Keratinocyte (primary cell): ENCODE data around the gene COMMD3. TPM values are rescaled to one million over a fixed set of nuclear protein-coding genes. Genes with fewer than 3 reads are reported as not detected.

Experiments used
- DNase-seq: peaks from one replicate; pipeline ENCODE4 v3.0.0-alpha.2; 2011; ENCODE audit warnings: low read depth, missing footprints, low spot score
- FAIRE-seq: peaks from 2 replicates; lab custom pipeline; 2011; peaks lifted over from hg19 to GRCh38; lab: Jason Lieb, UNC
- H2AFZ ChIP-seq: 2 replicates; pipeline ENCODE4 v1.6.0; 2012; ENCODE audit warnings: low read length, control low read depth, inconsistent platforms; ENCODE audit not compliant: control insufficient read depth
- H3K27ac ChIP-seq: 2 replicates; pipeline ENCODE4 v1.5.1; 2011; ENCODE audit warnings: low read length; ENCODE audit not compliant: control insufficient read depth, insufficient read depth
- H3K27me3 ChIP-seq: 3 replicates; pipeline ENCODE4 v1.6.0; 2011; ENCODE audit warnings: low read length; ENCODE audit not compliant: control insufficient read depth, insufficient read depth; ENCODE audit errors: extremely low read depth
- H3K36me3 ChIP-seq, 2 experiments: 2 replicates in 1 of 2; 3 replicates in 1 of 2; pipeline ENCODE4 v1.5.1; 2011; ENCODE audit warnings: low read length in 2 of 2, mild to moderate bottlenecking in 1 of 2; ENCODE audit not compliant: control insufficient read depth in 2 of 2, insufficient read depth in 2 of 2; ENCODE audit errors: extremely low read depth in 1 of 2
- H3K4me1 ChIP-seq: 3 replicates; pipeline ENCODE4 v1.5.1; 2011; ENCODE audit warnings: low read length; ENCODE audit not compliant: control insufficient read depth, insufficient read depth; ENCODE audit errors: extremely low read depth
- H3K4me2 ChIP-seq: 3 replicates; pipeline ENCODE4 v1.6.0; 2011; ENCODE audit warnings: low read depth, low read length; ENCODE audit not compliant: control insufficient read depth, insufficient read depth; ENCODE audit errors: extremely low read depth
- H3K4me3 ChIP-seq, 3 experiments: fragments of 200-600 bp in 1 of 3; sonication (generic) in 1 of 3; 2 replicates in 2 of 3; 3 replicates in 1 of 3; pipeline ENCODE4 v1.5.1; 2011 to 2016; ENCODE audit warnings: low read length in 3 of 3, mild to moderate bottlenecking in 3 of 3, control low read depth in 2 of 3, inconsistent platforms in 1 of 3, low read depth in 1 of 3, mixed read lengths in 1 of 3, mixed run types in 1 of 3, moderate library complexity in 1 of 3; ENCODE audit not compliant: control insufficient read depth in 2 of 3, insufficient read depth in 2 of 3; ENCODE audit errors: extremely low read depth in 1 of 3
- H3K79me2 ChIP-seq: 2 replicates; pipeline ENCODE4 v1.6.0; 2012; ENCODE audit warnings: low read length; ENCODE audit not compliant: control insufficient read depth, insufficient read depth
- H3K9ac ChIP-seq: 3 replicates; pipeline ENCODE4 v1.6.0; 2011; ENCODE audit warnings: low read length; ENCODE audit not compliant: control insufficient read depth, insufficient read depth; ENCODE audit errors: extremely low read depth
- H3K9me1 ChIP-seq: 3 replicates; pipeline ENCODE4 v1.6.0; 2011; ENCODE audit warnings: low read length; ENCODE audit not compliant: control insufficient read depth, insufficient read depth; ENCODE audit errors: extremely low read depth
- H3K9me3 ChIP-seq: 2 replicates; pipeline ENCODE4 v1.5.1; 2012; ENCODE audit warnings: low read depth, low read length; ENCODE audit not compliant: control insufficient read depth
- H4K20me1 ChIP-seq: 3 replicates; pipeline ENCODE4 v1.6.0; 2011; ENCODE audit warnings: low read length; ENCODE audit not compliant: control insufficient read depth, insufficient read depth; ENCODE audit errors: extremely low read depth
- CTCF ChIP-seq, 3 experiments: IDR thresholded peaks in 1 of 3; conservative IDR thresholded peaks in 1 of 3; optimal IDR thresholded peaks in 1 of 3; 2 replicates in 2 of 3; 3 replicates in 1 of 3; pipeline versions ENCODE3 to v1.5.1; 2011; ENCODE audit warnings: low read length in 3 of 3, mild to moderate bottlenecking in 3 of 3, moderate library complexity in 2 of 3, control low read depth in 1 of 3, inconsistent platforms in 1 of 3; ENCODE audit not compliant: insufficient read depth in 2 of 3; ENCODE audit errors: extremely low read depth in 1 of 3
- EZH2 ChIP-seq: IDR thresholded peaks from one replicate; pipeline ENCODE4 v1.6.1; 2012; ENCODE audit warnings: inconsistent platforms, mild to moderate bottlenecking, low read length, moderate library complexity
- dilution Hi-C: fragments of 300-500 bp; cut with MboI; formaldehyde crosslinking; loops from one replicate; pipeline ENCODE4 v1.7.0; 2020; ENCODE audit warnings: low sequenced_read_pairs; ENCODE audit not compliant: extremely low pct_ligation_motif_present
- polyA plus RNA-seq, 5 experiments: library from polyadenylated mRNA; depleted of rRNA in 3 of 5; stranded (reverse) in 3 of 5; stranded (forward) in 1 of 5; unstranded in 1 of 5; fragments of >200 nt; gene quantifications; 1 replicate in 1 of 5; 2 replicates in 3 of 5; 3 replicates in 1 of 5; pipeline versions ENCODE4 v1.2.1 to v1.2.3, GENCODE V29; 2011 to 2012; ENCODE audit warnings: missing spikeins in 2 of 5, low read depth in 1 of 5, low replicate concordance in 1 of 5

COMMD3 gene
- polyA plus RNA-seq, 1 donor (not counting 4 experiments of a cell fraction or from before 2014, with no cell fraction given): 59.5 TPM

GRCh38 chr10:22271786-22272185, 44.4 kb upstream of the COMMD3 start:
- FAIRE-seq: no peak
- dilution Hi-C loops: no loop called here
- no peak overlapping the region for H3K27ac ChIP-seq

GRCh38 chr10:22278441-22278782, 37.8 kb upstream of the COMMD3 start:
- Histone ChIP-seq H3K27ac (no peak overlapping the region), H3K9ac (no peak overlapping the region), H3K9me3 (no peaks in the 10 kb centered on the region), H3K4me2 (no peak overlapping the region), H3K27me3 (no peaks in the 10 kb centered on the region), H2AFZ (no peak overlapping the region), H3K9me1 (no peaks in the 10 kb centered on the region), H3K79me2 (no peaks in the 10 kb centered on the region), H4K20me1 (no peaks in the 10 kb centered on the region), H3K4me3 (no peak overlapping the region), H3K36me3 (no peaks in the 10 kb centered on the region), H3K4me1 (no peaks in the 10 kb centered on the region)
- no peak for TF ChIP-seq EZH2
- no peak for TF ChIP-seq CTCF (optimal IDR thresholded peaks at IDR 0.05 in 1 of 3, IDR thresholded peaks at IDR 0.05 in 1 of 3, conservative IDR thresholded peaks at IDR 0.05 in 1 of 3; ENCODE audit: extremely low read depth in 1 of 3, insufficient read depth in 2 of 3, low read length in 3 of 3)
- FAIRE-seq: no peak
- dilution Hi-C loops: no loop called here
- no peak for DNase-seq

More at GRCh38 chr10:22271786-22272185, 44.4 kb upstream of the COMMD3 start:
- TF ChIP-seq CTCF (optimal IDR thresholded peaks at IDR 0.05 in 1 of 3, IDR thresholded peaks at IDR 0.05 in 1 of 3, conservative IDR thresholded peaks at IDR 0.05 in 1 of 3; ENCODE audit: extremely low read depth in 1 of 3, insufficient read depth in 2 of 3, low read length in 3 of 3): no peak
- no peak overlapping the region for H3K4me2 ChIP-seq
- H4K20me1 ChIP-seq: no peaks in the 10 kb centered on the region
- no peak overlapping the region for H3K4me3 ChIP-seq
- no peaks in the 10 kb centered on the region for H3K27me3 ChIP-seq
- no peak for DNase-seq
- H2AFZ ChIP-seq: no peak overlapping the region
- no peaks in the 10 kb centered on the region for H3K9me1 ChIP-seq
- H3K79me2 ChIP-seq: no peaks in the 10 kb centered on the region
- H3K9ac ChIP-seq: no peak overlapping the region
- no peaks in the 10 kb centered on the region for H3K4me1 ChIP-seq
- no peaks in the 10 kb centered on the region for H3K9me3 ChIP-seq
- no peaks in the 10 kb centered on the region for H3K36me3 ChIP-seq
